ENCODE results near the gene TLE3. TPM values are rescaled to one million over a fixed set of nuclear protein-coding genes. Genes with fewer than 3 reads are reported as not detected.
A peak's percentile ranks its signal among the peaks of the same experiment; 100 is the strongest.

The TLE3 gene
- 10 to 100 TPM; 67.0 to 73.9 (median 73.4) TPM for total RNA-seq

GRCh38 chr15:70097321-70098152 is at the start of gene TLE3:
Gene TLE3 (minus strand): TSS chr15:70097917. CDS start chr15:70096798, 1,119 bp downstream.
- Histone ChIP-seq H3K27me3 (no peaks in the 10 kb centered on the region), H3K4me3 (peak within 1 kb of the TSS; percentile 81 to 92 (median 82)), H3K9me3 (no peaks in the 10 kb centered on the region), H3K4me1 (peaks cover 8 to 23% of the 10 kb centered on the region in 2 donors), H3K36me3 (no peaks in the 10 kb centered on the region), H3K27ac (peak within 1 kb of the TSS; percentile 98)
- DNase-seq (ENCODE audit: low spot score in 2 of 2) = peak; percentile 100
- TF ChIP-seq CTCF (IDR thresholded peaks at IDR 0.05) = peak; percentile 41 to 44 (median 42)
- peak; percentile 97 for TF ChIP-seq POLR2A (IDR thresholded peaks at IDR 0.05)
- TF ChIP-seq POLR2AphosphoS5 (IDR thresholded peaks at IDR 0.05) = peak; percentile 91 to 98 (median 95)
- intact Hi-C loops (cut with DNase I; ENCODE audit: low total_unique reads) = no loop called here

- TF ChIP-seq POLR2AphosphoS5 (IDR thresholded peaks at IDR 0.05) (no peak), POLR2A (IDR thresholded peaks at IDR 0.05) (no peak), CTCF (IDR thresholded peaks at IDR 0.05) (no peak)
- DNase-seq (ENCODE audit: low spot score in 2 of 2) = no peak
- no peaks in the 10 kb centered on the region for H3K4me1 ChIP-seq
- H3K36me3 ChIP-seq = no peaks in the 10 kb centered on the region
- no peak overlapping the region for H3K4me3 ChIP-seq
- no peaks in the 10 kb centered on the region for H3K9me3 ChIP-seq
- intact Hi-C loops (cut with DNase I; ENCODE audit: low total_unique reads) = no loop called here
- H3K27ac ChIP-seq = no peak overlapping the region
- no peaks in the 10 kb centered on the region for H3K27me3 ChIP-seq
Measured at GRCh38 chr15:70147178-70147760, 49.6 kb upstream of the TLE3 start.

GRCh38 chr15:70146771-70147170 is 49.1 kb upstream of the TLE3 start:
- Histone ChIP-seq H3K9me3 (no peaks in the 10 kb centered on the region), H3K36me3 (no peaks in the 10 kb centered on the region), H3K4me1 (no peaks in the 10 kb centered on the region), H3K4me3 (no peak overlapping the region), H3K27ac (no peak overlapping the region), H3K27me3 (no peaks in the 10 kb centered on the region)
- no peak for TF ChIP-seq CTCF (IDR thresholded peaks at IDR 0.05)
- TF ChIP-seq POLR2AphosphoS5 (IDR thresholded peaks at IDR 0.05) = no peak
- no peak for TF ChIP-seq POLR2A (IDR thresholded peaks at IDR 0.05)
- DNase-seq (ENCODE audit: low spot score in 2 of 2) = no peak
- intact Hi-C loops (cut with DNase I; ENCODE audit: low total_unique reads) = no loop called here

- Histone ChIP-seq H3K9me3 (no peaks in the 10 kb centered on the region), H3K27me3 (no peaks in the 10 kb centered on the region), H3K27ac (no peak overlapping the region), H3K4me1 (no peaks in the 10 kb centered on the region), H3K36me3 (no peaks in the 10 kb centered on the region), H3K4me3 (no peak overlapping the region)
- DNase-seq (ENCODE audit: low spot score in 2 of 2) = no peak
- TF ChIP-seq CTCF (IDR thresholded peaks at IDR 0.05) (no peak), POLR2AphosphoS5 (IDR thresholded peaks at IDR 0.05) (no peak), POLR2A (IDR thresholded peaks at IDR 0.05) (no peak)
- intact Hi-C loops (cut with DNase I; ENCODE audit: low total_unique reads) = no loop called here
Measured at GRCh38 chr15:70146162-70146561, 48.4 kb upstream of the TLE3 start.

- no peak for DNase-seq (ENCODE audit: low spot score in 2 of 2)
- Histone ChIP-seq H3K9me3 (no peaks in the 10 kb centered on the region), H3K27me3 (no peaks in the 10 kb centered on the region), H3K36me3 (no peaks in the 10 kb centered on the region), H3K27ac (no peak overlapping the region), H3K4me1 (no peaks in the 10 kb centered on the region), H3K4me3 (no peak overlapping the region)
- intact Hi-C loops (cut with DNase I; ENCODE audit: low total_unique reads) = no loop called here
- TF ChIP-seq POLR2A (IDR thresholded peaks at IDR 0.05) = no peak
Measured at GRCh38 chr15:70145261-70145660, 47.5 kb upstream of the TLE3 start.
